ENCODE measurements around the gene RIMS4. TPM values are rescaled to one million over a fixed set of nuclear protein-coding genes. Genes with fewer than 3 reads are reported as not detected.
A peak's percentile ranks its signal among the peaks of the same experiment; 100 is the strongest.

RIMS4 gene
- polyA plus RNA-seq, 3 donors, result not detected

- H3K4me3 ChIP-seq (replicated peaks in 1 of 3; ENCODE audit: low read depth in 2 of 3, low read length in 3 of 3), result no peak overlapping the region
These were observed 2.7 kb downstream of the RIMS4 start for GRCh38 chr20:44807684-44808056.

GRCh38 chr20:44807051-44807683 lies 3.2 kb downstream of the RIMS4 start:
- Mint-ChIP-seq H3K36me3 (peaks cover 0 to 8% of the 10 kb centered on the region in 2 donors), H3K4me1 (peaks cover 4% of the 10 kb centered on the region), H3K27me3 (ENCODE audit: low read depth in 3 of 3) (peaks cover 56 to 75% (median 64%) of the 10 kb centered on the region in 3 donors), H3K27ac (no peak overlapping the region), H3K9me3 (peaks cover 2 to 20% (median 8%) of the 10 kb centered on the region in 7 donors), H3K4me3 (peak overlapping the region in 1 of 2 donors; percentile 51)
- 89% methylated on average over 3 of the region's 7 CpGs for WGBS (ENCODE audit: insufficient coverage)
- no peaks in the 10 kb centered on the region for H3K79me2 ChIP-seq (ENCODE audit: insufficient read depth, low read length)
- H4K20me1 ChIP-seq (ENCODE audit: insufficient read depth, low read length), result no peaks in the 10 kb centered on the region
- H3K4me3 ChIP-seq (replicated peaks in 1 of 3; ENCODE audit: low read depth in 2 of 3, low read length in 3 of 3), result no peak overlapping the region
- no peaks in the 10 kb centered on the region for H3K36me3 ChIP-seq (replicated peaks in 1 of 2; ENCODE audit: control insufficient read depth in 1 of 2, insufficient read depth in 2 of 2, low read length in 2 of 2)
- intact Hi-C loops (cut with micrococcal nuclease), result no loop called here
- H3K4me1 ChIP-seq (ENCODE audit: control insufficient read depth in 1 of 2, insufficient read depth in 2 of 2, low read length in 2 of 2), result no peaks in the 10 kb centered on the region
- H3K27ac ChIP-seq (ENCODE audit: low read depth in 1 of 2, low read length in 2 of 2), result no peak overlapping the region
- H3K9ac ChIP-seq (ENCODE audit: insufficient read depth, low read length, poor library complexity, severe bottlenecking), result no peak overlapping the region
- DNase-seq, result no peak
- no peak for TF ChIP-seq CTCF (IDR thresholded peaks at IDR 0.05)
- H2AFZ ChIP-seq (ENCODE audit: insufficient read depth, low read depth, low read length, poor library complexity, severe bottlenecking), result no peak overlapping the region
- no peak overlapping the region for H3K4me2 ChIP-seq (replicated peaks; ENCODE audit: extremely low read depth, low read length, poor library complexity, severe bottlenecking)
- H3K27me3 ChIP-seq (ENCODE audit: control insufficient read depth in 2 of 2, insufficient read depth in 2 of 2, low read length in 2 of 2), result peaks cover 40 to 63% of the 10 kb centered on the region in 2 donors
- peaks cover 9 to 21% of the 10 kb centered on the region in 2 donors for H3K9me3 ChIP-seq (replicated peaks in 1 of 2; ENCODE audit: control insufficient read depth in 1 of 2, insufficient read depth in 1 of 2, low read length in 2 of 2)

More at GRCh38 chr20:44807684-44808056, 2.7 kb downstream of the RIMS4 start:
- Mint-ChIP-seq H3K27me3 (ENCODE audit: low read depth in 3 of 3) (peaks cover 58 to 78% (median 69%) of the 10 kb centered on the region in 3 donors), H3K4me3 (peak overlapping the region in 1 of 2 donors; percentile 39), H3K36me3 (peaks cover 0 to 8% of the 10 kb centered on the region in 2 donors), H3K4me1 (peaks cover 4% of the 10 kb centered on the region), H3K27ac (no peak overlapping the region), H3K9me3 (peaks cover 2 to 21% (median 9%) of the 10 kb centered on the region in 7 donors)
- no peak for TF ChIP-seq CTCF (IDR thresholded peaks at IDR 0.05)
- Histone ChIP-seq H3K79me2 (ENCODE audit: insufficient read depth, low read length) (no peaks in the 10 kb centered on the region), H3K9me3 (replicated peaks in 1 of 2; ENCODE audit: control insufficient read depth in 1 of 2, insufficient read depth in 1 of 2, low read length in 2 of 2) (peaks cover 11 to 23% of the 10 kb centered on the region in 2 donors), H3K4me2 (replicated peaks; ENCODE audit: extremely low read depth, low read length, poor library complexity, severe bottlenecking) (no peak overlapping the region), H2AFZ (ENCODE audit: insufficient read depth, low read depth, low read length, poor library complexity, severe bottlenecking) (no peak overlapping the region), H3K4me1 (ENCODE audit: control insufficient read depth in 1 of 2, insufficient read depth in 2 of 2, low read length in 2 of 2) (no peaks in the 10 kb centered on the region), H3K27me3 (ENCODE audit: control insufficient read depth in 2 of 2, insufficient read depth in 2 of 2, low read length in 2 of 2) (peaks cover 45 to 68% of the 10 kb centered on the region in 2 donors), H3K9ac (ENCODE audit: insufficient read depth, low read length, poor library complexity, severe bottlenecking) (no peak overlapping the region), H4K20me1 (ENCODE audit: insufficient read depth, low read length) (no peaks in the 10 kb centered on the region), H3K27ac (ENCODE audit: low read depth in 1 of 2, low read length in 2 of 2) (no peak overlapping the region), H3K36me3 (replicated peaks in 1 of 2; ENCODE audit: control insufficient read depth in 1 of 2, insufficient read depth in 2 of 2, low read length in 2 of 2) (no peaks in the 10 kb centered on the region)
- no peak for DNase-seq
- intact Hi-C loops (cut with micrococcal nuclease), result no loop called here
- no CpG with 5 or more reads among the region's 4 CpGs for WGBS (ENCODE audit: insufficient coverage)

All from CD14-positive monocyte (primary cell).